SK-N-MC (cell line): ENCODE results near the gene RNASEH2A.

Experiments
- DNase-seq: peaks from one replicate; pipeline ENCODE4 v3.0.0-alpha.2; 2011; ENCODE audit warnings: low read depth, low spot score
- H3K27ac ChIP-seq: fragments of 200-600 bp; sonication (generic); 2 replicates; pipeline ENCODE4 v1.5.1; 2016; ENCODE audit warnings: mixed run types
- H3K36me3 ChIP-seq: fragments of 200-600 bp; sonication (generic); 2 replicates; pipeline ENCODE4 v1.6.1; 2017; ENCODE audit warnings: antibody characterized with exemption, low read length, mixed read lengths; ENCODE audit not compliant: insufficient read depth
- H3K4me3 ChIP-seq: fragments of 200-600 bp; sonication (generic); 2 replicates; pipeline ENCODE4 v1.5.1; 2016
- H3K9ac ChIP-seq: fragments of 200-600 bp; sonication (generic); 2 replicates; pipeline ENCODE4 v1.8.0; 2017; ENCODE audit warnings: mixed run types, mixed read lengths; ENCODE audit not compliant: insufficient read length
- H3K9me3 ChIP-seq: fragments of 200-600 bp; sonication (generic); 2 replicates; pipeline ENCODE4 v1.6.1; 2017; ENCODE audit warnings: low read depth, mild to moderate bottlenecking, antibody characterized with exemption, low read length, moderate library complexity, mixed read lengths
- EZH2 ChIP-seq: fragments of 200-600 bp; sonication (generic); IDR thresholded peaks from one replicate; pipeline ENCODE4 v1.6.1; 2017; ENCODE audit warnings: antibody characterized with exemption
- FOXP2 ChIP-seq: optimal IDR thresholded peaks from 2 replicates; pipeline ENCODE3; 2011; ENCODE audit warnings: mild to moderate bottlenecking, moderate library complexity; ENCODE audit not compliant: insufficient read depth; ENCODE audit errors: extremely low read length, control extremely low read depth
- POLR2AphosphoS5 ChIP-seq: IDR thresholded peaks from 2 replicates; pipeline ENCODE4 v1.6.1; 2012; ENCODE audit warnings: mild to moderate bottlenecking, low read depth, low read length, borderline replicate concordance

Gene RNASEH2A

DNA sequence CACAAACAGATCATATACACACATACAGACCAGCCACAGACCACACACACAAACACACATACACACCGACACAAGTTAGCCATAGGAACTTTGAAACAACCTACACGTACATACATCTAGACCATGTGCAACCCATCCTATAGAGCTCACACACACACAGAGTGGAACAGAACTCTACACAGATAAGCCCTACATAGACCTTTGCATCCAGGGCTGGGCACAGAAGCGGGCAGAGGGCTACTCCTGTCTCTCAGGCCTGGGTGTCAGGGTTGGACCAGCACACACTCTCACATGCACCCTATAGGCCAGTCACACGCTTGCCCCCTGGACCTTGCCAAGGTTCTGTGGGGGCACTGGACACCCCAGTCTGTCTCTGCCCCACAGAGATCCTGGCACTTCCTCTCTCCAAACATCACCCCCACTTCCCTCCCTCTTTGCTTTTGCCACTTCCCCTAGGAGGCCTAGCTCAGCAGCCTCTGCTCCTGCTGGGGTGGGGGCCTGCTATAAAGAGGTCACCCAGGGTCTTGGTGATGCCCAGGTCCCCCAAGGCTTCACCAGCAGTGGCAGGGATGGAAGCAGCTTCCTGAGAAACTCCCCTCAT lies 20.9 kb upstream of the RNASEH2A start:
- H3K4me3 ChIP-seq: no peak overlapping the region
- no peak for DNase-seq
- TF ChIP-seq POLR2AphosphoS5 (no peak), EZH2 (no peak), FOXP2 (no peak)
- H3K9ac ChIP-seq: peak overlapping the region; percentile 47
- no peaks in the 10 kb centered on the region for H3K9me3 ChIP-seq
- peak overlapping the region; percentile 93 for H3K27ac ChIP-seq
- no peaks in the 10 kb centered on the region for H3K36me3 ChIP-seq

DNA sequence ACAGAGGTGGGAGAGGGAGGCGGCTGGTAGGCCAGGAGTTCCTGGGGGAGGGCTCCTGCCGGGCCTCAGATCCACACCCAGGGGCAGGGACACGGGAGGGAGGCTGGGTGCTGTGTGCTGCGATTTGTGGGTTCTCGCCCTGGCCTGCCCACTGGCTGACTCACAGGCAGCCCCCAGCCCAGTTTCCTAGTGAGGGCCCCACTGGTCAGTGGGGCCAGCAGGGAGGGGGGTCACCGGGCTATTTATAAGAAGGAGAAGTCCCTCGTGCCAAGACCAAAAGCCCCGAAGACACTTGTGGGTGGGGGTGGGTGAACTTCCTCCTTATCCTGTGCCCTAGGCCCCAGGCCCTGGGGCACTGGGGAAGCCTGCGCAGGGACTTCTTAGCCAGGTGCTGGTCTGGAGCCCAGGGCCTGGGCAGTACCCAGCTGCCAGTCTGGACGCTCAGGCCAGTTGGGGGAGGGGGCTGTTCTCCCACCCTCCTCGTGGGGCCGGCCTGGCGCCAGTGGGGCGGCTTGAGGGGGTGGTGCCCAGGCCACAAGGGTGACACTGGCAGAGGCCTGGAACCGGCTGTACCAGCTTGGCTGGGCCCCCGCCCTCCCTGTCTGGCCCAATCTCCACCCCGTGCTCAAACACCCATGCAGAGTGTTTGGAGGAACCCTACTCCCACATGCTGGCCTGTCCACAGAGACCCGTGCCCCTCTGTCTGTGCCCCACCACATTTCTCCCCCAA lies 20.1 kb upstream of the RNASEH2A start:
- Histone ChIP-seq H3K4me3 (no peak overlapping the region), H3K9ac (peak overlapping the region; percentile 47), H3K27ac (peak overlapping the region; percentile 93), H3K36me3 (no peaks in the 10 kb centered on the region), H3K9me3 (no peaks in the 10 kb centered on the region)
- no peak for TF ChIP-seq POLR2AphosphoS5
- TF ChIP-seq EZH2: no peak
- TF ChIP-seq FOXP2: no peak
- no peak for DNase-seq

DNA sequence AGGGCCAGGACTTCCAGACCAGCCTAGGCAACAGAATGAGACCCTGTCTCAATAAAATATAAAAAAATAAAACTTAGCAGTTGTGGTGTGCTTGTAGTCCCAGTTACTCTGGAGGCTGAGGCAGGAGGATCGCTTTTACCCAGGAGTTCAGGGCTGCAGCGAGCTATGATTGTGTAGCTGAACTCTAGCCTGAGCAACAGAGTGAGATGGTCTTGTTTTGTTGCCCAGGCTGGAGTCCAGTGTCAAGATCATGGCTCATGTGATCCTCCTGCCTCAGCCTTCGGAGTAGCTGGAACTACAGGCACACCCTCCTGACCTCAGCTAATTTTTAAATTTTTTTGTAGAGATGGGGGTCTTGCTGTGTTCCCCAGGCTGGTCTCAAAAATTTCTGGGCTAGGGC lies 19.4 kb upstream of the RNASEH2A start:
- no peaks in the 10 kb centered on the region for H3K36me3 ChIP-seq
- DNase-seq: no peak
- TF ChIP-seq POLR2AphosphoS5 (no peak), EZH2 (no peak), FOXP2 (no peak)
- H3K9ac ChIP-seq: no peak overlapping the region
- peak overlapping the region; percentile 93 for H3K27ac ChIP-seq
- no peak overlapping the region for H3K4me3 ChIP-seq
- H3K9me3 ChIP-seq: no peaks in the 10 kb centered on the region

DNA sequence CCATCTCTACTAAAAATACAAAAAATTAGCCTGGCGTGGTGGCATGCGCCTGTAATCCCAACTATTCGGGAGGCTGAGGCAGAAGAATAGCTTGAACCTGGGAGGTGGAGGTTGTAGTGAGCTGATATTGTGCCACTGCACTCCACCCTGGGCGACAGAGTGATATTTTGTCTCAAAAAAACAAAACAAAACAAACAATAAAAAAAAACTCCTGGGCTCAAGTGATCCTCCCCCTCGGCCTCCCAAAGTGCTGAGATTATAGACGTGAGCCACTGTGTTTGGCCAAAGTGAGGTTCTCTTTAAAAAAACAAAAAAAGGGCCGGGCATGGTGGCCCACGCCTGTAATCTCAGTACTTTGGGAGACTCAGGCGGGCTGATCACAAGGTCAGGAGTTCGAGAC lies 18.9 kb upstream of the RNASEH2A start:
- Histone ChIP-seq H3K4me3 (no peak overlapping the region), H3K9me3 (no peaks in the 10 kb centered on the region), H3K27ac (peak overlapping the region; percentile 93), H3K36me3 (no peaks in the 10 kb centered on the region), H3K9ac (no peak overlapping the region)
- TF ChIP-seq POLR2AphosphoS5: no peak
- TF ChIP-seq FOXP2: no peak
- TF ChIP-seq EZH2: no peak
- DNase-seq: no peak

DNA sequence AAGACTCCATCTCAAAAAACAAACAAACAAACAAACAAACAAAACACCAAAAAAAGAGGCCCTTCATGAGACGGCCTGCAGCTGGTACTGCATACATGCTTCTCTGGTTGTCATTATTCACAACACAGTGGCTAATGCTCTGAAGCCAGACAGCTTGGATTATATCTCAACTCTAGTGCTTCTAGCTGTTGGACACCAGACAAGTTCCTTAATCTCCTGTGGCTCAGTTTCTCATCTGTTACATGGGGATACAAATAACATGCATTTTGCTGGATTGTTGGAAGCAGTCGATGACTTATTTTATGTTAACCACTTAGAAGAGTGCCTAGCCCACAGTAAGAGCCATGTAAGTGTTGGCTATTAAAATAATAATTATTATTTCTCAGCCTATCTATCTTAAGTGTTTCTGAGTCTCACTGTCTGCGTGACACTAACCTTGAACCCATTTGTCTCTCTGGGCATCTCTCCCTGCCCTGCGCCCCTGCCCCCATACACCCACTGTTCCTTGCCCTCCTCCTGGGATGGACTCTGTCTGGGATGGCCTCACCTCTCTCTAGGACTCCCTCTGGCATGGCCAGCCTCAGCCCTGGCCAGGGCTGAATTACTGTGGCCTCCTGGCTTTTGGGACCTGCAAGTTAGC lies 18.2 kb upstream of the RNASEH2A start:
- TF ChIP-seq EZH2: no peak
- no peak for TF ChIP-seq POLR2AphosphoS5
- no peak for TF ChIP-seq FOXP2
- peak overlapping the region; percentile 70 for H3K9ac ChIP-seq
- H3K36me3 ChIP-seq: no peaks in the 10 kb centered on the region
- peak overlapping the region; percentile 97 for H3K27ac ChIP-seq
- H3K4me3 ChIP-seq: peak overlapping the region; percentile 97
- DNase-seq: no peak
- H3K9me3 ChIP-seq: no peaks in the 10 kb centered on the region

DNA sequence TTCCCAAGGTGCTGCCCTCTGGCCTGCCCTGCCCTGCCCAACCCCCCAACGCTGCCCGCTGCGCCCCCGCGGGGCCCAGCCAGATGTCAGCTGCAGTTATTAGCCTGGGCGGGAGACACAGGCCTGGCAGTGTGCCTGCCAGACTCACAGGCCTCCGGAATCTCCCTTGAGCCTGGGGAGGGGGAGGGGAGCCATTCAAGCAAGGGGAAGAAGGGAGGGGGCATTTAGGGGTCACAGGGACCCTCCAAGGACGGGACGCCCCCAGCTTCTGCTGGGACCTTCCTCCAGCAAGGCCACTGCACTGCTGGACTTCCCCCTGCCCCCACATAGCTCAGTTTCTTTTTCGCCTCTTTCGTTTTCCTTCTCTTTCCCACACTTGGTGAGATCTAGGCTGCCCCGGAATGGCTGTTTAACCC lies 17.7 kb upstream of the RNASEH2A start:
- H3K27ac ChIP-seq: peak overlapping the region; percentile 97
- H3K9me3 ChIP-seq: no peaks in the 10 kb centered on the region
- peak overlapping the region; percentile 97 for H3K4me3 ChIP-seq
- H3K36me3 ChIP-seq: no peaks in the 10 kb centered on the region
- no peak for DNase-seq
- peak overlapping the region; percentile 70 for H3K9ac ChIP-seq
- TF ChIP-seq POLR2AphosphoS5 (peak; percentile 74), EZH2 (no peak), FOXP2 (peak; percentile 70)

DNA sequence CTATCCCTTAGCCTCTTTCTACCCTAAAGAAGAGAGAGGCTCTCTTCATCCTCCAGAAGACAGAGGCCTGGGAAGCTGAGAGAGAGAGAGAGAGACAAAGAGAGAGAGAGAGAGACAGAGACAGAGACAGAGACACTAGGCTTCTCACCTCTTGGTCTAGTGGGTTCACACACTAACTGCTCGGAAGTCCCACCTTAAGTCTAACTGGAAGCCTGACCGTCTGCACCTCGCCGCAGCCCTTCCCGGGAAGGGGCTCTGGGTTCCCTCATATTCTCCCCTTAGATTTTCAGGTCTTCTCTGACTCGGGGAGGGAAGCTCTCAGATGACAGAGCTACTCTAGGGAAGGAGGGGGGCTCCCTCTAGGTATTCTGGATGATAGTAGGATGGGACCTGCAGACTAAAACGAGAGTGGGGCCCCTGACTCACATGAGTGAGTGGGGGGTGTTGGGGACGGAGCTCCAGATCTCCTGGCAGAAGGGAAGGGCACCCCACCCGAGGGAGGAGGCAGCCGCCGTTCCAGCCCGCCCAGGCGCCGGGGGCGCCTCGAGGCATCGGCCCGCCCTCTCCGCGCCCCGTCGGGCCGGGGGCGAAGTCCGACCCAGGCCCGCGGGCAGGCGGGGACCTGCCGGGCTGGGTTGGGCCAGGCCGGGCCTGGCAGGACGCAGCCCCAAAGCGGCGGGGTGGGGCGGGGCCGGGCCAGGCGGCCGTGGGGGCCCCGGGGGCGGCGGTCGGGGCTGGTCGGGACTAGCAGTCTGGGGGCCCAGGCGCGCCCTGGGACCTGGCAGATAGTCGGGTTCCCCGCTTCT lies 17.1 kb upstream of the RNASEH2A start:
- no peak for DNase-seq
- Histone ChIP-seq H3K9ac (peak overlapping the region; percentile 70), H3K4me3 (peak overlapping the region; percentile 97), H3K9me3 (no peaks in the 10 kb centered on the region), H3K36me3 (no peaks in the 10 kb centered on the region), H3K27ac (peak overlapping the region; percentile 97)
- TF ChIP-seq EZH2: no peak
- peak; percentile 21 for TF ChIP-seq FOXP2

DNA sequence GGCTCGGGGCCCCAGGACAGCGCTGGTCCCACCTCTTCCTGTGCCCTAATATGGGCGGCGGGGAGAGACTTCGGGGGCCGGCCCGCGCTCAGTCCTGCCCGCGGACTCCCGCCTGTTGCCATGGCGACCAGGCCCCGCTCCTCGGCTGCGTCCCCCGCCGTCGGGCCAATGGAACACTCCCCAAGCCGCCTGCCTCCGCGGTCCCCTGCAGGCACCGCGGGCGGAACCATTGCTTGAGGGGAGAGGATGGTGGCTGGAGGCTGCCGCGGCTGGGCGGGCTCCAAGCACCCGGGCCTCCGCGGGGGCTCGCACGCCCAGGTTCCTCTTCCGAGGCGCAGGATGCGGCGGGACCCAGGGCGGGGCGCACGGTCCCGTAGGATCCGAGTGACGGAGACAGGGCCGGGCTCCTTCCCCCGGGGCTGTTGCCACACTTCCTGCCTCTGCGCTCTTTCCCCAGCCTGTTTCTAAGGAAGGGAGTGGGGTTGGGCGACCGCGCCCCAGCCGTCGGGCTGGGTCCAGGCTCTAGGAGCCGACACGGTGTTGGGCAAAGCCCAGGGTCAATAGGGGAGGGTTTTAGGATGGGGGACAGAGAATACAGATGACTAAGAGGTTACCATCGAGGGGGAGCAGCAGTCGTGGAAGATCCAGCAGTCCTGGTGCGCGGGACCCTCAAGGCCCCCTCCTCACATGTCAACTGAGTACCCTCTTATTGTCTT lies 16.3 kb upstream of the RNASEH2A start:
- H3K36me3 ChIP-seq: no peaks in the 10 kb centered on the region
- H3K9me3 ChIP-seq: no peaks in the 10 kb centered on the region
- peak overlapping the region; percentile 97 for H3K4me3 ChIP-seq
- DNase-seq: no peak
- no peak overlapping the region for H3K9ac ChIP-seq
- TF ChIP-seq EZH2: no peak
- peak; percentile 55; the same call in 1 of the 2 replicates for TF ChIP-seq POLR2AphosphoS5
- H3K27ac ChIP-seq: peak overlapping the region; percentile 97
